Measurements from ENCODE around the gene USP28.
"Not testable (repeated sequence)": the region's sequence is repeated elsewhere in the genome, so short reads cannot be mapped to it uniquely, and the experiment has no call there.

The USP28 gene

DNA sequence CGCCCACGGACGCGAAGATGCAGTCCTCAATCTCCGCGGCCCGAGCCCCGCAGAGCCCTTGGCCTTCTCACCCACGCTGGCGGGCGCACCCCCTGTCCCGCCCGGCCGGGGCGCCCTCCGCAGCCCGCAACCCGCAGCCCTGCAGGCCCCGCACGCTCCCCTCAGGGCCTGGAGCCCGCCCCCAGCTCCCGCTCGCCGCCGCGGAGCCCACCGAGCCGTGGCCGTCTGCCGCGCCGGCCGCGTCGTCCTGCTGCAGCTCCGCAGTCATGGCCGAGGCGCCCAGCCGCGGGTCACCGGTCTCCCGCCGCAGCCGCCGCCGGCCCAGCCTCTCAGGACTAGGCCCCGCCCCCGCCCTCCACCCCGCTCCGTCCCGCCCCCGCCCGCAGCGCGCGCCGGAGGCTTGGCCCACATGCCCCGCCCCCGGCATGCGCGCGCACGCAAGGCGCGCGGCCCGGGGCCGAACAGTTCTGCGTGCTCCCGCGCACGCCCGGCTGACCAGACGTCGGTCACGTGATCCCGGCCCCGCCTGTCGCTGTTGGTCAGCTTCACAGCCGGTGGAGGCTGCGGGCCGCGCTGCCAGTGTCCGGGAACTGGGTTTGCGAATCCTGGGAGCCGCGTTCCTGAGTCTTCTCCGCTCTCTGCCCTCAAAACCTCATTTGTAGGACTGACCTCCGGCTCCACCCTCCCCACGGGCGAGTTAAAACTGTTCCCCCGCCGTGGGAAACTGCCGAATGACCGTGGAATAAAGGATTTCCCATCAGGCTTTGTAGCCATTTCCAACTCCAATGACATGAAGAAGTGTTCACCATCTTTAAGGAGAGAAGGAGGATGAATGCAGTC is at the start of gene USP28:
TSS of gene USP28 (minus strand) at position 339 of the 840 bp plus-strand sequence. CDS start at position 268, 71 bp downstream.
- Histone ChIP-seq H3K4me1 (ENCODE audit: control insufficient read depth in 2 of 2, insufficient read depth in 2 of 2, low read length in 2 of 2) (peaks cover 0 to 6% of the 10 kb centered on the region in 2 donors), H3K9me3 (ENCODE audit: control insufficient read depth in 2 of 2, low read length in 2 of 2) (no peaks in the 10 kb centered on the region), H3K27ac (ENCODE audit: low read depth in 2 of 2, low read length in 2 of 2) (peak within 1 kb of the TSS; percentile 80 to 90), H3K9ac (ENCODE audit: low read depth in 1 of 2, low read length in 2 of 2) (peak within 1 kb of the TSS; percentile 80 to 82), H3K36me3 (ENCODE audit: control insufficient read depth in 2 of 2, insufficient read depth in 2 of 2, low read length in 2 of 2) (no peaks in the 10 kb centered on the region), H3K27me3 (ENCODE audit: control insufficient read depth in 2 of 2, insufficient read depth in 2 of 2, low read length in 2 of 2) (no peaks in the 10 kb centered on the region), H3K4me3 (ENCODE audit: low read length in 2 of 2) (peak within 1 kb of the TSS; percentile 79 to 82)

- Histone ChIP-seq H3K9me3 (ENCODE audit: control insufficient read depth in 2 of 2, low read length in 2 of 2) (no peaks in the 10 kb centered on the region), H3K4me1 (ENCODE audit: control insufficient read depth in 2 of 2, insufficient read depth in 2 of 2, low read length in 2 of 2) (no peaks in the 10 kb centered on the region), H3K36me3 (ENCODE audit: control insufficient read depth in 2 of 2, insufficient read depth in 2 of 2, low read length in 2 of 2) (no peaks in the 10 kb centered on the region), H3K9ac (ENCODE audit: low read depth in 1 of 2, low read length in 2 of 2) (no peak overlapping the region), H3K27ac (ENCODE audit: low read depth in 2 of 2, low read length in 2 of 2) (no peak overlapping the region), H3K4me3 (ENCODE audit: low read length in 2 of 2) (no peak overlapping the region), H3K27me3 (ENCODE audit: control insufficient read depth in 2 of 2, insufficient read depth in 2 of 2, low read length in 2 of 2) (no peaks in the 10 kb centered on the region)
Observed at GRCh38 chr11:113923572-113923971, 48.2 kb upstream of the USP28 start.

- H3K4me1 ChIP-seq (ENCODE audit: control insufficient read depth in 2 of 2, insufficient read depth in 2 of 2, low read length in 2 of 2); H3K27ac ChIP-seq (ENCODE audit: low read depth in 2 of 2, low read length in 2 of 2); H3K27me3 ChIP-seq (ENCODE audit: control insufficient read depth in 2 of 2, insufficient read depth in 2 of 2, low read length in 2 of 2): not testable (repeated sequence)
Observed at GRCh38 chr11:113911491-113911890, 36.1 kb upstream of the USP28 start.

DNA sequence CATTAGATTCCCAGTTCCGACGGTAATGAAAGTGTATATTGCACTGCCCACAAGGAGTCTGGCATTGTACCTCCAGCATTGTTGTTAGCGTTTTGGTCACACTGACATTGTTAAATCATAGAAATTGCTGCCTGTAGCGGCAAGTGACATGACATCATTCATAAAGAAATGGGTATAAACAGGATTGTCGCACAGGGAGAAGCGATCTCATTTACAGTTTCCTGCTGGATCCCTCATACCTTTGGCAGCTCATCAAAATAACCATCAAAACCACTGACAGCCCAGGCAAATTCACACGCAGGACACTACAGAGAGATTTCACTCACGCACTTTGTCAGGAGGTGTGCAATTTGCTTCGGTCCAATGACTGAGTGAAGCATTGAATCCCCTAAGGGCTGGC is 32.7 kb upstream of the USP28 start:
- no peak overlapping the region for H3K27ac ChIP-seq (ENCODE audit: low read depth in 2 of 2, low read length in 2 of 2)
- no peaks in the 10 kb centered on the region for H3K36me3 ChIP-seq (ENCODE audit: control insufficient read depth in 2 of 2, insufficient read depth in 2 of 2, low read length in 2 of 2)
- H3K27me3 ChIP-seq (ENCODE audit: control insufficient read depth in 2 of 2, insufficient read depth in 2 of 2, low read length in 2 of 2): peaks cover 5 to 7% of the 10 kb centered on the region in 2 donors
- H3K9me3 ChIP-seq (ENCODE audit: control insufficient read depth in 2 of 2, low read length in 2 of 2): no peaks in the 10 kb centered on the region
- no peak overlapping the region for H3K9ac ChIP-seq (ENCODE audit: low read depth in 1 of 2, low read length in 2 of 2)
- peaks cover 8 to 9% of the 10 kb centered on the region in 2 donors for H3K4me1 ChIP-seq (ENCODE audit: control insufficient read depth in 2 of 2, insufficient read depth in 2 of 2, low read length in 2 of 2)
- no peak overlapping the region for H3K4me3 ChIP-seq (ENCODE audit: low read length in 2 of 2)

More at GRCh38 chr11:113911491-113911890, 36.1 kb upstream of the USP28 start:
- not testable (repeated sequence) for H3K36me3 ChIP-seq (ENCODE audit: control insufficient read depth in 2 of 2, insufficient read depth in 2 of 2, low read length in 2 of 2); H3K9me3 ChIP-seq (ENCODE audit: control insufficient read depth in 2 of 2, low read length in 2 of 2); H3K4me3 ChIP-seq (ENCODE audit: low read length in 2 of 2); H3K9ac ChIP-seq (ENCODE audit: low read depth in 1 of 2, low read length in 2 of 2)

DNA sequence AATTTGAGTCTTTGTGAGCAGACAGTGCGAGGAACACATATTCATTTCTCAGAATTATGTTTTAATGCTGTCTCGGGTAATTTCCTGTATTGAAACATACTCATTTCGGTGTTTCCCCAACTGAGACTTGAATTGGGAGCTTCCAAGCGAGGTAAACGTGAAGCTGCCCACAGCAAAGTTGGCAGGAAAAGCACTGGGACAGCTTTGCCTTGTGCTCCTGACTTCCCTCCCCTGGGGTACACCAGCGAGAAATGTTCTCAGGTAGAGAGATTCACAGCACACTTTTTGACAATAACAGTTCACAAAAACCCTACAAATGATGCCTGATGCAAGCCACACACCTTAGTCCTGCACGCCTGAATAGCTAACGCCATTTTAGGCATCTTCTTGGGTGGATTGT is 32.3 kb upstream of the USP28 start:
- Histone ChIP-seq H3K4me3 (ENCODE audit: low read length in 2 of 2) (no peak overlapping the region), H3K9ac (ENCODE audit: low read depth in 1 of 2, low read length in 2 of 2) (no peak overlapping the region), H3K9me3 (ENCODE audit: control insufficient read depth in 2 of 2, low read length in 2 of 2) (no peaks in the 10 kb centered on the region), H3K27me3 (ENCODE audit: control insufficient read depth in 2 of 2, insufficient read depth in 2 of 2, low read length in 2 of 2) (peaks cover 5 to 7% of the 10 kb centered on the region in 2 donors), H3K27ac (ENCODE audit: low read depth in 2 of 2, low read length in 2 of 2) (no peak overlapping the region), H3K36me3 (ENCODE audit: control insufficient read depth in 2 of 2, insufficient read depth in 2 of 2, low read length in 2 of 2) (no peaks in the 10 kb centered on the region), H3K4me1 (ENCODE audit: control insufficient read depth in 2 of 2, insufficient read depth in 2 of 2, low read length in 2 of 2) (peaks cover 8 to 9% of the 10 kb centered on the region in 2 donors)

DNA sequence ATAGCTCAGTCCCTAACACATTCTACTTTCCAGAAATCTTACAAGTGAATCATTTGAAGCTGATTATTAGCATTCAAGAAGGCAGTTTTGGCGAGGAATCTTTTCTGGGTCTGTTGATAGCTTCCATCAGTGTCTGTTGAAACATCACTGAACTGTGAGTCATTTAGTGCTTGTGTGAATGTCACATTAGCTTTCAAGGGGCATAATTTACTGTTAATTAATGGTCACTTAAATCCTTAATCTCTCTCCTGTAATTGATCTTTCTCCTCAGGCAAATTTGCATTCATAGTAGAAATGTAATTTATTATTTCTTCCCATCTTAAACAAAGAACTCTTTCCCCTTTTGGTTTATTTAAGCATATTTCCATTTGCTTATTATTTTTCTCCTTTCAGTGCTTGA is 31.8 kb upstream of the USP28 start:
- Histone ChIP-seq H3K4me1 (ENCODE audit: control insufficient read depth in 2 of 2, insufficient read depth in 2 of 2, low read length in 2 of 2) (peaks cover 8 to 9% of the 10 kb centered on the region in 2 donors), H3K27me3 (ENCODE audit: control insufficient read depth in 2 of 2, insufficient read depth in 2 of 2, low read length in 2 of 2) (peaks cover 5 to 7% of the 10 kb centered on the region in 2 donors), H3K9ac (ENCODE audit: low read depth in 1 of 2, low read length in 2 of 2) (no peak overlapping the region), H3K36me3 (ENCODE audit: control insufficient read depth in 2 of 2, insufficient read depth in 2 of 2, low read length in 2 of 2) (no peaks in the 10 kb centered on the region), H3K9me3 (ENCODE audit: control insufficient read depth in 2 of 2, low read length in 2 of 2) (no peaks in the 10 kb centered on the region), H3K4me3 (ENCODE audit: low read length in 2 of 2) (no peak overlapping the region), H3K27ac (ENCODE audit: low read depth in 2 of 2, low read length in 2 of 2) (no peak overlapping the region)

DNA sequence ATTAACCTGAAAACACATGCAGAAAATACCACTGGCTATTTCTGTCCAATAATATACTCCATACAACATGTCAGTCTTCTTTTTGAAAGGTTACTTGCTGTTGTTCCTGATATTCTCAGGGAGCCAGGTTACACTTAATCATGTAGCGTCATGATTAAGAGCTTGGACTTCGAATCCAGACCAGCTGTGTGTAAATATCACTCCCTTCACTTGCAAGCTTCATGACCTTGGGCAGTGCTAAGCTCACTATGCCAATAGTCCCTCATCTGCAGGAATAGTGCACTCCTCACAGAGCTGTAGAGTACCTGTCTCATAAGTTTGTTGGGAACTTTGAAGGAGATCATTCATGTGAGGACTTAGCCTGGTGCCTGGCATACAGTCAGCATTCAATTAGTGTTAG is 31.1 kb upstream of the USP28 start:
- Histone ChIP-seq H3K27me3 (ENCODE audit: control insufficient read depth in 2 of 2, insufficient read depth in 2 of 2, low read length in 2 of 2) (peaks cover 5 to 7% of the 10 kb centered on the region in 2 donors), H3K4me1 (ENCODE audit: control insufficient read depth in 2 of 2, insufficient read depth in 2 of 2, low read length in 2 of 2) (peaks cover 8 to 9% of the 10 kb centered on the region in 2 donors), H3K4me3 (ENCODE audit: low read length in 2 of 2) (no peak overlapping the region), H3K36me3 (ENCODE audit: control insufficient read depth in 2 of 2, insufficient read depth in 2 of 2, low read length in 2 of 2) (no peaks in the 10 kb centered on the region), H3K9ac (ENCODE audit: low read depth in 1 of 2, low read length in 2 of 2) (no peak overlapping the region), H3K9me3 (ENCODE audit: control insufficient read depth in 2 of 2, low read length in 2 of 2) (no peaks in the 10 kb centered on the region), H3K27ac (ENCODE audit: low read depth in 2 of 2, low read length in 2 of 2) (no peak overlapping the region)

DNA sequence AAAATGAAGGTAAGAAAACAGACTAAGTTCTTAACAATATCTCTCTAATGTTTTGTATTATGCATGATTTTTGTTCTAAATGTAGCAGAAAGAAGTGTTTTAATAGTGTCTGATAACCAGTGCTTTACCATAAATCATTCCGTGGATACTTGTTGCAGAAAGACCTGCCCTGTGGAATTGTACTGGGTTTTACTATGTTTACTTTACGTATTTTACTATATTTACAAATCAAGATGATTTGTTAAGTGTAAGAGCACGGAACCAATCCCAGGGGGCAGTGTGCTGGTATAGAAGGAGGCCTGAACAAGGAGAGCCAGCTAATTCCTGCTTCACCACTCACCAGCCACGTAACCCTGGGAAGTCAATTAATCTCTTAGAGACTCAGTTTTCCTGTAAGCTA is 30.7 kb upstream of the USP28 start:
- H3K9ac ChIP-seq (ENCODE audit: low read depth in 1 of 2, low read length in 2 of 2): no peak overlapping the region
- no peak overlapping the region for H3K27ac ChIP-seq (ENCODE audit: low read depth in 2 of 2, low read length in 2 of 2)
- H3K4me1 ChIP-seq (ENCODE audit: control insufficient read depth in 2 of 2, insufficient read depth in 2 of 2, low read length in 2 of 2): peaks cover 8 to 9% of the 10 kb centered on the region in 2 donors
- H3K9me3 ChIP-seq (ENCODE audit: control insufficient read depth in 2 of 2, low read length in 2 of 2): no peaks in the 10 kb centered on the region
- H3K4me3 ChIP-seq (ENCODE audit: low read length in 2 of 2): no peak overlapping the region
- peaks cover 5 to 7% of the 10 kb centered on the region in 2 donors for H3K27me3 ChIP-seq (ENCODE audit: control insufficient read depth in 2 of 2, insufficient read depth in 2 of 2, low read length in 2 of 2)
- H3K36me3 ChIP-seq (ENCODE audit: control insufficient read depth in 2 of 2, insufficient read depth in 2 of 2, low read length in 2 of 2): no peaks in the 10 kb centered on the region

DNA sequence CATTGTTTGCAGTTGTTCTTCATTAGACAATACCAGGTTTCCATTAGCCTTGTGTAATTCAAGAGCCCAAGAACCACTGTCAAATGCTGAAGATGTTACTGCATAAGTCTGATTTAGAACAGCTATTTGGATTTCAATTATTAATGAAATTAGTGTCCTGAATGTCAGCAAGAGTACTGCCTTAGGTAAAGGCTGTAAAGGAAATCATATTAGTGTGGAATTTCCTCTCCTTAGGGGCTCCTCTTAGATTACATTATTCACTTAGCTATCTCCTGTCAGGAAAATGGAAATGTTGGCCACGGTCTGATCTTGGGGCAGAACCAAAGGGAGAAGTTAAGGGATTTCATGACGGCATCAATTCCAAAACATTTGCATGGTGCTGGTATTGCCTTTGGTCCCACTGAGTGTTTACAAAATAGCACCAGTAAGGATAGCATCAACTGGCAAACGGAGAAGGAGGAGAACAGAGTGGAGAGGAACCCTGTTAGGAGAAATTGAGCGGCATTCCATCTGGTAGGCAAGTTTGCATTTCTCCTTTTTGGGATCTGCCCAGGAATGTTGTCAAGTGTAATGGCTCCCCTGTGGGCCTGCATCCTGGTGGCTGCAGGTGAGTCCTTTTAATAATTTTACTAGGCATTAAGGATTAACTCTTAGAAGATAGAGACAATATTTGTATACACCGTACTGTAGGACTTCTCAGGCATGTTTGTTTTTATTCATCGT is 29.2 kb upstream of the USP28 start, which contains the start of gene HTR3B:
TSS of gene HTR3B (plus strand) at position 418 of the 723 bp plus-strand sequence. CDS start at position 556, 138 bp downstream.
- H3K4me3 ChIP-seq (ENCODE audit: low read length in 2 of 2): no peak within 1 kb of the TSS
- peaks cover 8 to 9% of the 10 kb centered on the region in 2 donors for H3K4me1 ChIP-seq (ENCODE audit: control insufficient read depth in 2 of 2, insufficient read depth in 2 of 2, low read length in 2 of 2)
- H3K36me3 ChIP-seq (ENCODE audit: control insufficient read depth in 2 of 2, insufficient read depth in 2 of 2, low read length in 2 of 2): no peaks in the 10 kb centered on the region
- no peaks in the 10 kb centered on the region for H3K9me3 ChIP-seq (ENCODE audit: control insufficient read depth in 2 of 2, low read length in 2 of 2)
- no peak within 1 kb of the TSS for H3K9ac ChIP-seq (ENCODE audit: low read depth in 1 of 2, low read length in 2 of 2)
- no peak within 1 kb of the TSS for H3K27ac ChIP-seq (ENCODE audit: low read depth in 2 of 2, low read length in 2 of 2)
- H3K27me3 ChIP-seq (ENCODE audit: control insufficient read depth in 2 of 2, insufficient read depth in 2 of 2, low read length in 2 of 2): peaks cover 4 to 5% of the 10 kb centered on the region in 2 donors

- Histone ChIP-seq H3K27me3 (ENCODE audit: control insufficient read depth in 2 of 2, insufficient read depth in 2 of 2, low read length in 2 of 2) (peaks cover 0 to 3% of the 10 kb centered on the region in 2 donors), H3K4me3 (ENCODE audit: low read length in 2 of 2) (no peak overlapping the region), H3K4me1 (ENCODE audit: control insufficient read depth in 2 of 2, insufficient read depth in 2 of 2, low read length in 2 of 2) (peaks cover 3 to 4% of the 10 kb centered on the region in 2 donors), H3K9ac (ENCODE audit: low read depth in 1 of 2, low read length in 2 of 2) (no peak overlapping the region), H3K27ac (ENCODE audit: low read depth in 2 of 2, low read length in 2 of 2) (no peak overlapping the region), H3K36me3 (ENCODE audit: control insufficient read depth in 2 of 2, insufficient read depth in 2 of 2, low read length in 2 of 2) (no peaks in the 10 kb centered on the region), H3K9me3 (ENCODE audit: control insufficient read depth in 2 of 2, low read length in 2 of 2) (no peaks in the 10 kb centered on the region)
Observed at GRCh38 chr11:113901141-113901540, 25.8 kb upstream of the USP28 start.
